ENCODE data around the gene CDH23. TPM values are rescaled to one million over a fixed set of nuclear protein-coding genes. Genes with fewer than 3 reads are reported as not detected.

Gene CDH23
- total and polyA plus RNA-seq, 2 donors from 2014 or later, result 1.1 to 6.4 TPM

DNA sequence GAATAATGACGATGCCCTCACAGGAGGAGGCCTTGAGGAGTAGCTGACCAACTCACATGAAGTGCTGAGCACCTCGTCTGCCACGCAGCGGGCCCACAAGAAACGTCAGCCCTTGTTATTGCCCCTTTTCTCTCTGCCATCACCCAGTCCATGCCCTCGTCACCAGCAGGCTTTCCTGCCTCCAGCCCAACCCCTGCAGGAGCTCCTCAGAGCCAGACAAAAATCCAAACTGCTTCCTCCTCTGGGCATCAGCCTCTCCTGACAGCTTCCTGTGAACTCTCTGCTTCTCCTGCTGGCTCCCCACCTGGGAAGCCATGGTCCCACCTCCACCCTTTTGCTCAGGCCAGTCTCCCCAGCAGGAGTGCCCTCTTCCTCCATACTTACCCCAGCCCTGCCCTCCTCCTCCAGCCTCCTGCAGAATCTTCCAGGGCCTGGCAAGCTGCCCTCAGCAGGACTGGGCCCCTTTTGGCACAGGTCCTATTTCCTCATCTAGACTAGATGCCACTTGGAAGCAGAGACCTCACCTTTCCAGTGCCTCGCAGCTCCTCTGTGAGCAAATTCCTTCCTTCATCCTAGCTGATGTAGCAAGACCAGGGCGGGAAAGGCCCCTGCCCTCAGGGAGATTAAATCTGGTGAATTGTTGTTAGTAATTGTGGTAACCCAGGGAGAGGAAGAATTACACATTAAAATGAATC lies 207.8 kb downstream of the CDH23 start:
- DNase-seq (no peak), FAIRE-seq (no peak)
- H3K36me3 ChIP-seq (ENCODE audit: control insufficient read depth in 2 of 3, insufficient read depth in 3 of 3, low read length in 3 of 3), result no peaks in the 10 kb centered on the region

DNA sequence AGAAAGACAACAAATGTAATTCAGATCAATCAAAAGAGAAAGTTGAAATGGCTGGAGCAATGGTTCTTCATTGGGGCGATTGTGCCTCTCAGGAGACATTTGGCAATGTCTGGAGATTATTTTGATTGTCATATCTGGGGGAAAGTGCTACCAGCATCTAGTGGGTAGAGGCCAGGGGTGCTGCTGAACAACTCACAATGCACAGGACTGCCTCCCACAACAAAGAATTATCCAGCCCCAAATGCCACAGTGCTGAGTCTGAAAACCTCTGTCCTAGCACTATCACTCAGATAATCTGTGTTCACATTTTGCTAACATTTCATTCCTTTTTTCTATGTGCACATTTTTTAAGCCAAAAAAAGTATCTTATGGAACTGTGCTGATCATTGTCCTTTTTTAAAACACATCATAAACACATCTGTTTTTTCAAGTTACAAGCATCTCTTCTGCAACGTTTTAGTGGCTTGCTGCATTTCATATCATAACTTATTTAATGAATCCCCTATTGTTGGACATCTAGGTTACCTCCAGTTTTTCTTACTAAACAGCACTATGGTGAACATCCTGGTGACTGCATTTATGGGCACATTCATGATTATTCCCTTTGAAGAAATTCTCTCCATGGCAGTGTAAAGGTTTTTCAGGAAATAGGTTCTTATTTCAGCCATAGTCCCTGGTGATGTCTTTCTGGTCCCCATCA lies 208.7 kb downstream of the CDH23 start:
- Histone ChIP-seq H3K9me3 (ENCODE audit: control insufficient read depth in 2 of 3, insufficient read depth in 1 of 3, low read length in 3 of 3) (no peaks in the 10 kb centered on the region), H3K9ac (ENCODE audit: low read length in 3 of 3) (no peak overlapping the region), H3K4me1 (ENCODE audit: control insufficient read depth in 2 of 3, insufficient read depth in 2 of 3, low read depth in 1 of 3, low read length in 3 of 3) (peaks cover 0 to 2% (median 0%) of the 10 kb centered on the region in 3 donors), H3K27me3 (ENCODE audit: control insufficient read depth, insufficient read depth, low read length) (no peaks in the 10 kb centered on the region), H3K4me3 (ENCODE audit: low read length in 3 of 3) (no peak overlapping the region), H3K27ac (ENCODE audit: low read depth in 2 of 2, low read length in 2 of 2) (no peak overlapping the region), H3K36me3 (ENCODE audit: control insufficient read depth in 2 of 3, insufficient read depth in 3 of 3, low read length in 3 of 3) (no peaks in the 10 kb centered on the region)
- intact Hi-C loops (cut with DNase I), result no loop called here
- DNase-seq, result no peak
- FAIRE-seq, result no peak
- TF ChIP-seq, protein P1, sequence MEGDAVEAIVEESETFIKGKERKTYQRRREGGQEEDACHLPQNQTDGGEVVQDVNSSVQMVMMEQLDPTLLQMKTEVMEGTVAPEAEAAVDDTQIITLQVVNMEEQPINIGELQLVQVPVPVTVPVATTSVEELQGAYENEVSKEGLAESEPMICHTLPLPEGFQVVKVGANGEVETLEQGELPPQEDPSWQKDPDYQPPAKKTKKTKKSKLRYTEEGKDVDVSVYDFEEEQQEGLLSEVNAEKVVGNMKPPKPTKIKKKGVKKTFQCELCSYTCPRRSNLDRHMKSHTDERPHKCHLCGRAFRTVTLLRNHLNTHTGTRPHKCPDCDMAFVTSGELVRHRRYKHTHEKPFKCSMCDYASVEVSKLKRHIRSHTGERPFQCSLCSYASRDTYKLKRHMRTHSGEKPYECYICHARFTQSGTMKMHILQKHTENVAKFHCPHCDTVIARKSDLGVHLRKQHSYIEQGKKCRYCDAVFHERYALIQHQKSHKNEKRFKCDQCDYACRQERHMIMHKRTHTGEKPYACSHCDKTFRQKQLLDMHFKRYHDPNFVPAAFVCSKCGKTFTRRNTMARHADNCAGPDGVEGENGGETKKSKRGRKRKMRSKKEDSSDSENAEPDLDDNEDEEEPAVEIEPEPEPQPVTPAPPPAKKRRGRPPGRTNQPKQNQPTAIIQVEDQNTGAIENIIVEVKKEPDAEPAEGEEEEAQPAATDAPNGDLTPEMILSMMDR (IDR thresholded peaks at IDR 0.05; ENCODE audit: borderline replicate concordance, extremely low read depth, insufficient read depth), result no peak

More for the DNA sequence above, 207.8 kb downstream of the CDH23 start:
- Histone ChIP-seq H3K4me3 (ENCODE audit: low read length in 3 of 3) (no peak overlapping the region), H3K9ac (ENCODE audit: low read length in 3 of 3) (no peak overlapping the region), H3K27ac (ENCODE audit: low read depth in 2 of 2, low read length in 2 of 2) (no peak overlapping the region), H3K4me1 (ENCODE audit: control insufficient read depth in 2 of 3, insufficient read depth in 2 of 3, low read depth in 1 of 3, low read length in 3 of 3) (peaks cover 0 to under 1% (median 0%) of the 10 kb centered on the region in 3 donors), H3K9me3 (ENCODE audit: control insufficient read depth in 2 of 3, insufficient read depth in 1 of 3, low read length in 3 of 3) (no peaks in the 10 kb centered on the region), H3K27me3 (ENCODE audit: control insufficient read depth, insufficient read depth, low read length) (no peaks in the 10 kb centered on the region)
- intact Hi-C loops (cut with DNase I), result no loop called here
- TF ChIP-seq, protein P1 (IDR thresholded peaks at IDR 0.05; ENCODE audit: borderline replicate concordance, extremely low read depth, insufficient read depth), result no peak

DNA sequence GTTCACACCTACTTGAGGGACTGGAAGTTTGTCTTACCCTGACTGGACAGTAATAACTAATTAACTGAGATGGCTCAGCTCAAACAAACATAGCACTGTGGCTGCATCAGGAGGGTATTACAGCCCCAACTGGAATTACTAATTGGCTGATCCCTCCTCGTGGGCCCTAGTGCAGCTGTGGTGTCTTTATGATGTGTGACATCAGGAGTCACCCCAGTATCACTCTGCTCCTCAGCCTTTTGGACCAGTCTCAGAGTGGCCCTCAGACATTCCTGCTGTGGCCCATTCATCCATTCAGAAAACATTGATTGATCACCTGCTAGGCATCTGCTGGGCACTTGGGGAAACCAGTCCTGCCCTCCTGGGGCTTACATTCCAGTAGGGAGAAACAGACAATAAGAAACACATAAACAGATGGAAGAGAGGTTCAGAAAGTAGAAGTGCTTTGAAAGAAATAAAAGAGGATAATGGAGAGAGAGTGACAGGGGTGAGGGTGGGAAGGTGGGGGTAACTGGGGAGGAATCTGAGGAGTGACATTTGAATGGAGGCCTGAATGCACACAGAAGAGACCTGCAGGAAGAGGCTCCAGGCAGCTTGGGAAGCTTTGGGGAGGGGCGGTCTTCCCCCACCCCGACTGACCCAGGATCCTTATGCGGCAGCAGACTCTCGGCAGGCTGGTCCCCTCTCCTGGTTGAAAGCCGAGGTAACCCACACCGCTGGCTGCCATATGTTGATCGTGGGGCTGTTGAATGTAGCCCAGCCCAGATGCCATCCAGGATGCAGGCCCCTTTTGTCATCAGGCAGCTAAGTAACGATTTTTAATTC lies 209.7 kb downstream of the CDH23 start:
- Histone ChIP-seq H3K27me3 (ENCODE audit: control insufficient read depth, insufficient read depth, low read length) (no peaks in the 10 kb centered on the region), H3K36me3 (ENCODE audit: control insufficient read depth in 2 of 3, insufficient read depth in 3 of 3, low read length in 3 of 3) (no peaks in the 10 kb centered on the region), H3K27ac (ENCODE audit: low read depth in 2 of 2, low read length in 2 of 2) (no peak overlapping the region), H3K9ac (ENCODE audit: low read length in 3 of 3) (no peak overlapping the region), H3K4me1 (ENCODE audit: control insufficient read depth in 2 of 3, insufficient read depth in 2 of 3, low read depth in 1 of 3, low read length in 3 of 3) (peaks cover 0 to 2% (median 0%) of the 10 kb centered on the region in 3 donors), H3K9me3 (ENCODE audit: control insufficient read depth in 2 of 3, insufficient read depth in 1 of 3, low read length in 3 of 3) (no peaks in the 10 kb centered on the region), H3K4me3 (ENCODE audit: low read length in 3 of 3) (no peak overlapping the region)
- DNase-seq (no peak), FAIRE-seq (no peak)
- intact Hi-C loops (cut with DNase I), result no loop called here
- TF ChIP-seq, protein P1 (IDR thresholded peaks at IDR 0.05; ENCODE audit: borderline replicate concordance, extremely low read depth, insufficient read depth), result no peak

Measured in kidney (tissue), 14 donors.